HG02973 (cell line): ENCODE measurements around the gene NAA80.
"Not testable (repeated sequence)": the region's sequence is repeated elsewhere in the genome, so short reads cannot be mapped to it uniquely, and the experiment has no call there.

Source experiments
- ATAC-seq: cut with Tn5 transposase; IDR thresholded peaks from one replicate; pipeline ENCODE4 v1.9.1; 2021; ENCODE audit warnings: moderate library complexity; ENCODE audit not compliant: unreplicated experiment

The NAA80 gene

DNA sequence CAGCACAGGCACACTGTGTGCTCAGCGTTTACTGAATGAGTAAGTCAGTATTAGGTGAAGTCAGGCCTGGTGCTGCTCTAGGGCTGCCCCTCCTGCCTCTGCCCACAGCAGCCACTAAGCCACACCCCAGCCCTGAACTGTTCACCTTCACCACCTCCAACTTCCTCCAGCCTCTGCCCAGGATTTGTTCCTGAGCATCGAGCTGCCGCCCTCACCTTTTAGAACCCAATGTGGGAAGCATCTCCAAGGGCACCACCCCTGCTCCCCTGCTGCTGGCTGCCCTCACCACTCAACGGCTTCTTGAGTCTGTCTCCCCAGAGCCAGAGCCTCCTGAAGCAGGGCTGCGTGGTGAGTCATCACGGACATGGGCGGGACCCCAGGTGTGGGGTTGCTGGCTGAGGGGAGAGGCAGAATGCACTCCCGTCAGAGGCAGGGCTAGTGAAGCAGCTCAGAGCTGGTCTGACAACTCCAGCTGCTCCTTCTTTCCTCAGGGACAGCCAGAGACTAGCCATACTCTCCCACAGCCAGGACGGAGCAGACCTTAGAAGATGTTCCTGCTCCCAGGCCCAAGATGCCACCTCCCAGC is 17.5 kb upstream of the NAA80 start:
- ATAC-seq, result no peak

GRCh38 chr3:50314816-50315215 is 15.6 kb upstream of the NAA80 start:
- no peak for ATAC-seq

DNA sequence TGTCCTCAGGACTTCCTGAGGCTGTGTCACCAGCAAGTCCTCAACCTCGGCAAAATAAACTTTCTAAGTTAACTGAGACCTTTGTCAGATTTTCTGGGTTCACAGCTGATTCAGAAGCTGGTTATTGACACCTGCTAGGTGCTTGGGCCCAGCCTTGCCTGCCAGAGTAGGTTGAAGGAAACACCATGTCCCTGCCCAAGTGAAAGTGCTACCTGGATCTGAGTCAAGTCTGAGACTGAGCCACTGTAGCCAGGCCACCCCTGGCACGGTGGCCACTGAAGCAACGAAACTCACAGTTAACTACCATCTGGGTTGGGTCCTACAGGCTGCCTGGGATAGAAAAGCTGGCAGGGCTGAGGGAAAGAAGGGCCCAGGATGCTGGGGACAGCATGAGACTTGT is 15.1 kb upstream of the NAA80 start:
- ATAC-seq, result no peak

- not testable (repeated sequence) for ATAC-seq
These were observed 12.8 kb upstream of the NAA80 start for GRCh38 chr3:50312041-50312440.

DNA sequence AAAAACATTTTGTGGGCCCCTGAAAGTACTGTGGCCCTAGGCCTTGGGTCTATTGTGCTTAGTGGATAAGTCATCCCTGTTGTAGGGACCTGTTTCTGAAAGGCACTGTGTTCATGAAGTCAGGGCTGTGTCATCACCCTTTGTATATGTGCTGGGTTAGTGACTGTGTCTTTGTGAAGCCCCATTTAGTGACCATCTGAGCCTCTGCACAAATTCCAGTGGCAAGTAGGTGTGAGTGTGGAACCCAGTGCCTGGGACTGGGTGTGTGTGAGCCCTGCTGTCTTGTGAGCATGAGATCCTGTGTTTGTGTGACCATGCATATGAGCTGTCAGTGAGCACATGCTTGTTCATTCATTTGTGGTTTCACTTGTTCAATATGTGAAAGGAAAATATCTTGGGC is 5.4 kb upstream of the NAA80 start:
- ATAC-seq, result no peak

DNA sequence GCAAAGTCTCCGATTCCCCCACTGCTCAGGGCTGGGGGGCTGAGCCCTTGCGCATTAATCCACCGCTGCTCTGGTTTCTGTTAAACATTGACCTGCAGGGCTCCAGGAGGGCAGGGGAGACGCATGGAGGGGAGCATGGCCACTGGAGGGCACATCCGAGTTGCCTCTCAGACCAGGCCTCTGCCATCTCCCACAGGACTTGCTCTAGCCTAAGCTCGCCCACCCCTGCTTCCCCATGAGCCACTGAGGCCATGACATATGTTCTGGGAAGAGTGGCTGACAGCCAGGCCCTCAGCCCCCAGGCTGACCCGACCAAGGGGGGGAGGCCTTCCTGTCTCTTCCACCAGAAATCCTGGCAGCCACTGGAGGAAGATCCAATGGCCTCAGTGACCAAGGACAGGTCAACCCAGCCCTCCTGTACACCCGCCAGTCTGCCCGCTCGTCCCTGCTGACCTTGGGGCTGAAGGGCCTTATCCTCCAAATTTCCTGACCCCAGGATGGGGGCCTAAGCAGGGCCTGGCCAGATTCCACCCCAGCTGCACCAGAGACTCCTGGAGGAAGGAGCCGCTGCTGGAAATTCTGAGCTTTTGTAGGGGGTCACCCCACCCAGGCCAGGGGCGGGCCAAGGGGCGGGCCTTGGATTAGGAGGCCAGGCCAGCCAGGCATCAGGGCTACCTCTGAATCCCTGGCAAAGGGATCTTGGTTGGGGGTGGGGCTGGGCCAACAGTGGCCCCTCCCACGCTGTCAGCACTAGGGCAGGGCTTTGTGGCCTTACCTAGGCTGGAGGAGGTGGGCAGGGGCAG is 4.0 kb upstream of the NAA80 start, which contains the start of gene HYAL1:
Gene HYAL1, minus strand, starts transcription at position 562 of the 803 bp plus-strand sequence. CDS start 618 bp downstream, outside the sequence.
- no peak for ATAC-seq

DNA sequence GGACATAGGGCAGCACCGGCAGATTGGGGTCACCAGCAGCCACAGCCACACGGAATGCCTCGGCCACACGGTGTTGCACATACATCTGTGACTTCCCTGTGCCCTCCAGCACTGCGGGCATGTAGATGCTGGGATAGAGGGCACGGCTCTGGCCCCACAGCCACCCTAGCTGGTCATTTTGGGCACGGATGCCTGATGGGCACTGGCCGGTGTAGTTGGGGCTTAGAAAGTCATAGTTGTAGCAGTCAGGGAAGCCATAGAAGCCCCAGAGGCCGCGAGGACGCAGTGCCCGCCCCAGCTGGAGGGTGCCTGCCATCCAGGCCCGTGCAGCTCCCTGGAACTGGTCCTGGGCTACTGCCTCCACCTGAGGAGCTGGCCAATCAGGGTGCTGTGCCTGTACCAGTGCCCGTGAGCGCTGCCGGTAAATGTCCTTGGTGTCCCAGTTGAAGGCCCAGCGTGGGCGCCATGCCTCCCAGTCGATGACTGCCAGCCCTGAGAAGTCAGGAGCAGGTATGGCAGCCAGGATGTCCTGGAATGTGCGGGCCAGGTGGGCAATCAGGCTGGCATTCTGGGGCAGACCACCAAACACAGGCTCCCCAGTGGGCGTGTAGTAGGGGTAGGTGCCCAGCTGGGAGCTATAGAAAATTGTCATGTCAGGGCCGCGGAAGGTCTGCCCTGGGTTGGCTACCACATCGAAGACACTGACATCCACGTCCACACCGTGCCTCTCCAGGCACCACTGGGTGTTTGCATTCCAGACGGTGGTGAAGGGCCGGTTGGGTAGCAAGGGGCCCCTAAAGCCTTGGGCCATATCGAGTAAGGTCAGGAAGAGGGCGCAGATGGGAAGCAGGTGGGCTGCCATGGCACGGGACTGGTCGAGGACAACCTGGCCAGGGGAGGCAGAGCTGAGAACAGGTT is 3.1 kb upstream of the NAA80 start:
- no peak for ATAC-seq

- ATAC-seq, result no peak
These were observed 1.6 kb upstream of the NAA80 start for GRCh38 chr3:50300681-50301254.

GRCh38 chr3:50299929-50300680 is 900 bp upstream of the NAA80 start:
- ATAC-seq, result no peak

DNA sequence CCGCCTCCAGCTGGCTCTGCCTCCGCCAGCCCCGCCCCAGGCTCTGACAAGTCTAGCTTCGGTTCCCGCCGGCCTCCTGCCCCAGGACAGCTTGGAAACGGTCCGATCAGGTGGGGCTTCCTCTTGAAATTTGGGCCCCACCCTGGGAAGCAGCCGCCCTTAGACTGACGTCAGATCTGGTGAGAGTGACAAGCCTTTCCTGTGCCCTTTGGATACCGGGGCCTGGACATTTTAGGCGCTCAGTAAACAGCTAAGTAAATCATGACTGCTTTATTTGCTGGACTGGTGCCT is 378 bp upstream of the NAA80 start:
- no peak for ATAC-seq

GRCh38 chr3:50297896-50298725 is 1.1 kb downstream of the NAA80 start:
- ATAC-seq, result no peak

DNA sequence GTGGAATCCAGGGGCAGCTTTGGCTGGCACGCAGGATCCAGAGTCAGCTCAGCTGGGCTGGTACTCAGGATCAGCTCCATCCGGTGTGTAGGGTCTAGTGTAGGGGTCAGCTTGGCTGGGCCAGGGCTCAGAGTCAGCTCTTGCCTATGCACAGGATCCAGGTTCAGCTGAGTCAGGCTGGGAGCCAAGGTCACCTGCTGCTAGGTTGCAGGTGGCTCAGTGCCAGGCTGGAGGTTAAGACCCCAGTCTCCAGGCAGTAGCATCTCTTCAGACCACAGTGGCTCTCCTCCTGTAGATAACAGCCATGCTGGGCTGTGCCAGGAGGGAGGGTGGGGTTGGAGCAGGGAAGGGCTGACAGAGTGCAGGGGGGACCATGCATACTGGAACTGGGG is 1.8 kb downstream of the NAA80 start:
- no peak for ATAC-seq

DNA sequence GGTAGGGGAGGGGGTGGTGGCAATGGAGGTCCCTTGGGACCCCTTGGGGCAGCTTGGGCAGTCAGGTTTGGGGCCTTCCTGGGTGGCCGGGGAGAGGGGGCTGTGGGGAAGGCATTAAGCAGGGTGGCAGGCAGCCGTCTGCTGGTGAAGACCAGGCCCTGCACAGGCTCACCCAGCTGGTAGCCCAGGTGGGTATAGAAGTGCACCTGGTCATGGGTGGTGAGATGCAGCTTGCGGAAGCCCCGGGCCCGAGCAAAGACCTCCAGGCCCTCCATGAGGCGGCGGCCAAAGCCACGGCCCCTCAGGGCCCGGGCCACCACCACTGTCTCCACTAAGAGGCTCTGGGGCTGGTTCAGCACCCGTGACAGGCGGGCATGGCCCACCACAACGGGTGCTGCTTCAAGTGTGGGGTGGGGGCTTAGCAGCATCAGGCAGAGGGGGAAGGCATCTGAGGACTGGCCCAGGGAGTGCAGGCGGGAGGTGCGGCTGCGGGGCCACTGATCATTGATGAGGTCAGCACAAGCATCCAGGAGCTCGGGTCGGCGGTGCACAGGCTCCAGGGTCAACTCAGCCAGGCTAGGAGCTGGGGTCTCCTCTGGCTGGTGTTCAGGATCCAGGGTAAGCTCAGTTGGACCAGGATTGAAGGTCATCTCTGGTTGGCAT is 2.4 kb downstream of the NAA80 start:
- ATAC-seq, result no peak

DNA sequence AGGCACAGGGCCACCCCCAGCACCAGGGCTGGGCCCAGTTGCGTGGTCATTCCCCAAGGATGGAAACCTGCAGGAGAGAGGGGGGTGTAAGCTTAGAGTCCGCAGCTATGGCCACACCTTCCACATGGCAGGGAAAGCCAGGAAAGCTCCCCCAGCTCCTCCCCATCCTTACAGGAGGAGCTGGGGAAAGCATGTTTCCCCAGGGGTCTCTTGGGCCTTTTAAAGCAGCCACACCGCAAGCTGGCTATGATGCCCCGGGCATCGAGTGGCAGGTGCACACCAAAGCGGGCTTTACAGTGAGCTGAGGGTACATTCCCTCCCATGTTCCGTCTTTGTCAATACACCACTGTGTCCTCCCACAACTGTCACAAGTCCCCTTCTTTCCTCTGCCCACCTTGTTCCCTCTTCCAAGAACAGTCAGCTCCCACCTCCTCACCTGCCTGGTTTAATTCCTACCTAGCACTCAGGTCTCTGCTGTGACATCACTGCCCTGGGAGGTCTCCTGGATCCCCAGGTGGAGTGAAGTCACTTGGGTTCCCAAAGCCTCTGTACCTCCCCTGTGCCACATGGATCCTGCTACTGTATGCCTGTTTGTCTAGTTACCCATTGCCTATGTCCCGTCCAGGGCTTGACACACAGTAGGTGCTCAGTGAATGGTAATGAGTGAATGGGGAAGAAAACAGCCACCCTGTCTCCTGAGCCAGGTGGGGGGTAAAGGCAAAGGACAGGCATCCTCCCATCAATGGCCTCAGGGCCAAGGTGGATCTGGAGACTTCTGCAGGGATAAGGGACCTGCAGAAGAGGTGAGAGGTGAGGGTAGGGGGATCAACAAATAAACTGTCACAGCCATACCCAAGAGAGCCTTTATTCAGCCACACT is 3.4 kb downstream of the NAA80 start:
- ATAC-seq, result no peak

DNA sequence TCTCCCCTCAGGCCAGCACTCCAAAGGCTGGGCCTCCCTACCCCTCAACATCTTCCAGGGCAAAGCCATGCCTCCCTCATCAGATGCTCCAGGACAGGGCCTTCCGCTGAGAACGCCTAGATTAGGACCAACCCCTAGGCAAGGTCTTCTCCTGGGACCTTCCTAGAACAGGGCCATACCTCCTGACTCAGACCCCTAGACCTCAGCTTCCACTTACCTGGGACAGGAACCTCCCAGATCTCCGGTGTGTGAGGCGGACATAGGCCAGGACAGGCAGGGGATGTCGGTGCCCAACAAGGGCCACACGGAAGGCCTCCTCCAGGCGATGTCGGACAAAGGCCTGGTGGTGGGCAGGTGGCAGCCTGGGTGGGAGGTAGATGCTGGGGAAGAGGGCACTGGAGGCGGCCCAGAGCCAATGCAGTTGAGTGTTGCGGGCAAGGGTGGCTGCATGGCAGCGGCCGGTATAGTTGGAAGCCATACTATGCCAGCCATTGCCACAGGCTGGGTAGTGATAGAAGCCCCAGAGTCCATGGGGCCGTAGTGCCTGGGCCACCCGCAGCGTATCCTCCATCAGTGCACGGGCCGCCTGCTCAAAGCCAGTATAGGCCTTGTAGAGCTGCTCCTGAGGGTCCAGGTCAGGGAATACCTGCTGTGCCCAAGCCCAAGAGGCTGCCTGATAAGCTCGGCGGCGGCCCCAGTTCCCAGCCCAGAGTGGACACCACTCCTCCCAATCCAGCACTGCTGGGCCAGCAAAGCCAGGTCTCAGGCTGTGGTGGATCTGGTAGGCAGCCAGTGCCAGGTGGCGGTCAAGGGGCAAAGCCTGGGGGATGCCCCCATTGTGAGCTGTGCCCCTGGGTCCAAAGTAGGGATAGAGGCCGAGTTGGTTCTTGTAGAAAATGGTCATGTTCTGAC is 4.5 kb downstream of the NAA80 start:
- no peak for ATAC-seq

- no peak for ATAC-seq
These were observed 5.1 kb downstream of the NAA80 start for GRCh38 chr3:50294089-50294488.

GRCh38 chr3:50293079-50293801 is 6.0 kb downstream of the NAA80 start:
- no peak for ATAC-seq
